Hindlimb muscle (tissue), 1 donor: ENCODE results near the gene OR11A1. TPM values are rescaled to one million over a fixed set of nuclear protein-coding genes. Genes with fewer than 3 reads are reported as not detected.

Experiments used
- DNase-seq: peaks from one replicate; pipeline ENCODE4 v3.0.0-alpha.2; 2013
- polyA plus RNA-seq: library from polyadenylated mRNA; unstranded; fragments of 120-200 nt; gene quantifications from one replicate; pipeline ENCODE4 v1.2.1, GENCODE V29; 2013; ENCODE audit not compliant: insufficient read length

Gene OR11A1
- not detected for polyA plus RNA-seq

GRCh38 chr6:29456971-29457370, at the start of gene OR11A1, which contains the start of gene OR2H1:
TSS of gene OR11A1 (minus strand) at chr6:29457071. CDS start at chr6:29427641, 29,430 bp downstream.
TSS of gene OR2H1 (plus strand) at chr6:29457155. CDS start at chr6:29461770, 4,615 bp downstream.
- no peak for DNase-seq

GRCh38 chr6:29506446-29507067, 49.7 kb upstream of the OR11A1 start:
- no peak for DNase-seq

DNA sequence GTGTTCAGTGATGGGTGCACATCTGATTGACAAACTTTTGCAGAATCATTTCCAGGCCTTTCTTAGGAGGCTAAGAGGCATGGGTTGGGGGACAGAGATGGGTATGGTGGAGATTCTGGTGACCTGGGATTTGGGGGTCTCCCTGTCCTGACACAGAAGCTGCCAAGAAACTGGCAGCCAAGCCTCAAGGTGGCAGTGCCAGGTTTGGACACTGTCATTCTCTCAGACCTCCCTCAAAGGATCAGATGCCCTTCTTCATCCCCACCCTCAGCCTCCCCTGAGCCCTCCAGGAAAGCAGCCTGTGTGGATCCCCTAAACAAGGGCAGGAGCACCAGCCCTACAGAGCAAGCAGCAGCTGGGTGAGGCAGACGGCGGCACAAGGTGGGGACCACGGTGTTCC, 48.9 kb upstream of the OR11A1 start:
- DNase-seq: no peak

DNA sequence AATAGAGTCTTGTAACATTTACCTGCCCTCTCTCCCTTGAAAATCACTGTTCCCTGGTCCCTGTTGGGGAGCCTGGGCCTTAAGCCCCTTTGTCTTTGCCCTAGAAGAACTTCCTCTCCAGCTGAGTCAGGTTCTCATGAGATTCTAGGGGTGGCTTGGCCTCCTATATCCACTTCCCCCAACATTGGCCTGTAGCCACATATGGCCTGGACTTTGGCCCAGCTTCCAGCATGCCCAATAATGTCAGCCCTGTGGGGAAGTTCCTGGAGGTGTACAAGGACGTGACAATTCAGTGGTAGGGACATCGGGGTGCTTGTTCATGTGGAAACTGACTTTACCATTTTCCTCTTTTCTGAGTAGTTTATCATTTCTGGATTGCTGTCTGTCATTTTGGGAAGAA, 48.1 kb upstream of the OR11A1 start:
- no peak for DNase-seq

DNA sequence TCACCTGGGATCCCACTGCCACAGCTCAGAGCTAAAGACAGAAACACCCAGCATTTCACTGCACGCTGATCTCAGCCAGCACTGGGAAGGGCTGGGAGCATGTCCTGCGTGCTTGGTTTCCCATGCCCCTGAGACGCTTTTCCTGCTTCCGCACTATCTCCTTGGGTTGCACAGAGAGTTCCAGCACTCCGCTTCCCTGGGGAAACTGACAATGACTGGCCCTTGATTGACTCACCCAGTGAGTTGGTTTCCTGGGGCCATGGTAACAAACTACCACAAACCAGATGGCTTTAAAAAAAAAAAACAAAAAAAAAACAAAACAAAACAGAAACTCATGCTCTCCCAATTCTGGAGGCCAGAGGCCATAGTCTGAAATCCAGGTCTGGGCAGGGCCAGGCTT, 45.7 kb upstream of the OR11A1 start:
- no peak for DNase-seq

DNA sequence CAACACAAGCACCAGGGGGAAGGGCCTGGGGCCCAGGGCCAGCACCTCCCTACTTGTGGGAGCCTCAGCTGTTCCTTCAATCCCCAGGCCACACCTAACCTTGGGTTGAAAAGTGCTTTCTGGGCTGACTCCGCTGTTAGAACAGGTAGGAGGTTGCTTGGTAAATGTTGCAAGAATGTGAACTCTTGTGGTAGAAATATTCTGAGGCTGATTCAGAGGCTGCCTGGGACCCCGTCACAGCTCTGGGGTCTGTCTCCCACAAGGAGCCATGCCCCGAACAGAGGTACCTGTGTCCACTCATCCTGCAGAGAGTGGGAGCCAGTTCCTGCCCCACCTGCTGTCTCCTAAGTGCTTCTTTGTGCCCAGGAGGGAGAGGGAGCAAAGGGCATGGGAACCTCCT, 45.3 kb upstream of the OR11A1 start:
- no peak for DNase-seq

DNA sequence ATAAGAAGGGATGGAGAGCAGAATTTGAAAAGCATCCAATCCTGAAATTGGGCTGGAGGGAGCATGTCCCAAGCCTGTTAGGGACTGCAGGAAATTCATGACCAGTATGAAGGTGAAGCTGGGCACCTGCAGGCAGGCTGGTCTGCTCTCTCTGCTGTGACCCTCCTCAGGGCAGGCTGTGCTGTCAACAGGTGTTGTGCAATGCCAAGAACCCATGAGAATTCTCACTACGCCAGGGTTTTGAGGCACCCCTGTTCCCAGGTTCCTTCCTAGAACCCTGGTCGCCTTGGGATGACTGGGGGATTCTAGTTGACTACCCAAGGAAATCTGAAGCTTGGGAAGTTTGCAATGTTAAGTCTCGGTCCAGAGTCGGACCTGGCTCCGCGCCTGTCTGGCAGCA, 44.2 kb upstream of the OR11A1 start:
- no peak for DNase-seq

- no peak for DNase-seq
Measured at GRCh38 chr6:29500594-29500993, 43.7 kb upstream of the OR11A1 start.

- no peak for DNase-seq
Measured at GRCh38 chr6:29499704-29500103, 42.8 kb upstream of the OR11A1 start.

DNA sequence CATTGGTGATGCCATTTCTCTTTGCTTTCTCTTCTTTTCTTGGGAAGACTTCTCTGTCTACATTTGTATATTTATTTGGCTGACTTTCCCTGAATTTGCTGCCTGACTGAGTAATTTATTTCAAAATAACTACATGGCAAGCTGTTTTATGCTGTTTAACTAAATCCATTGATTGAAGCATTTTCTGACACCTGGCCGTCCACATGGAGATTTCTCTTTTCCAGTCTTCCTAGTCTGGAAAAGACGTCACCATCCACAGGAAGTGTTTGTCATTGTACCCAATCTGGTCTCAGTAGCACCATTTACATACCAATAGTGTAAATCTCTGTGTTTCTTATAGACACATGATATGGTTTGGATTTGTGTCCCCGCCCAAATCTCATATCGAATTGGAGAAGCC, 40.1 kb upstream of the OR11A1 start:
- no peak for DNase-seq

DNA sequence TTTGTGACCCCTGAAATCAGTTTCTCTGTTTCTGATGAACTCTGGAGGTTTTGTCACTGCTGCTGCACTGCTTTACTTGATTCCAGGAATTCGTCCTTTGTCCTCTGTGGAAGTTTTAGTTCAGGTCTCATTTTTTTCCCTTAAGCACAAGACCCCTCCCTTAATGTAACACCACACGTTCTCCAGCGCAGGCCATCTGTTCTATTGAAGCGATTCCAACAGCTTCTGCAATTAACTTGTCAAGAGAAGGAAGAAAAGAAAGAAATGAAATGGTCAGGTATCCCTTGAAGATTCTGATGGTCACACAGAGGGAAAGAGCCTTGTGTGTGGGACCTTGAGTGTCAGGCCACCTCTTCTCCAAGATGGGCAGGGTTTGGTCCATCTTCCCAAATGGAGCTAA, 38.7 kb upstream of the OR11A1 start:
- no peak for DNase-seq

- no peak for DNase-seq
Measured at GRCh38 chr6:29494131-29494530, 37.3 kb upstream of the OR11A1 start.

DNA sequence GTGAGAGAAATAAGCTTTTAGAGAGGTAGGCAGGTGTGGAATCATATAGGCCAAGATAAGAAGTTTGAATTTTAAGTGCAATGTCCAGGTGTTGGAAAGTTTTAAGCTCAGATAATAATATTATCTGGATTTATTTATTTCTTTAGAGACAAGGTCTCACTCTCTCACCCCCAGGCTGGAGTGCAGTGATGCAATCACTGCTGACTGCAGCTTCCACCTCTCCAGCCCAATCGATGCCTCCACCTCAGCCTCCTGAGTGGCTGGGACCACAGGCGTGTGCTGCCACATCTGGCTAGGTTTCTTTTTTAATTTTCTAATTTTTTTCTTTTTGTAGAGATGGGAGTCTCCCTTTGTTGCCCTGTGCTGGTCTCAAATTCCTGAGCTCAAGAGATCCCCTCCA, 36.4 kb upstream of the OR11A1 start:
- DNase-seq: no peak

DNA sequence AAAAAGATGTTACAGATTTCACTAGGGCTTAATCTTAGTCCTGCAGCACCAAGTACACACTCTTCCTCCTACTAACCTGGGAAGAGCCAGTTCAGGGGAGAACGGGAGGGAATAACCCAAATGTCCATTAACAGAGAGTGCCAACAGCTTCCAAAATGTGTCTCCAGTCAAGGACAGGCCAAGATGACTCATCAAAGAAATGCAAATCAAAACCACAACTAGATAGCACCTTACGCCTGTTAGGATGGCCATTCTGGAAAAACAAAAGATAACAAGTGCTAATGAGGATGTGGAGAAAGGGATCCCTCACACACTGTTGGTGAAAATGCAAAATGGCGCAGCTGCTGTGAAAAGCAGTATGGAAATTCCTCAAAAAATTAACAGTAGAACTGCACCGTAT, 34.7 kb upstream of the OR11A1 start:
- DNase-seq: no peak

GRCh38 chr6:29490552-29490951, 33.7 kb upstream of the OR11A1 start:
- no peak for DNase-seq

DNA sequence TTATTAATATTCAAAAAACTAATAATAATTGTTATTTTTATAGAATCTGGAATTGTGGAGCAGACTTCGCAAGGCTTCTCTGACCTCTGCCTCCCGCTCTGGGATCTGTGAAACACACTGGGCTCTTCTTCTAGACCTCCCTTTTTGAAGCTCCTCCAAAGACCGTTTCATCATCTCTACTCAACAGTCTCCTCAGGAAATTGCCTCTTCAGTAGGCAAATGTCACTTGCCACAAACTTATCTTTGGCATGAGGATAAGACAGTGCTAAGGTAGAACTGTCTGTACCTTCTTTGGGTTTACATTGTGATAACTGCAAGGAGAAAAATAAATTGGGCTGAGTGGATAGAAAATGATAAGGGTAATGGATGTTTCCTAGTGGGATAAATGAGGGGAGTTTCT, 33.2 kb upstream of the OR11A1 start:
- DNase-seq: no peak

- DNase-seq: no peak
Measured at GRCh38 chr6:29489286-29489685, 32.4 kb upstream of the OR11A1 start.

DNA sequence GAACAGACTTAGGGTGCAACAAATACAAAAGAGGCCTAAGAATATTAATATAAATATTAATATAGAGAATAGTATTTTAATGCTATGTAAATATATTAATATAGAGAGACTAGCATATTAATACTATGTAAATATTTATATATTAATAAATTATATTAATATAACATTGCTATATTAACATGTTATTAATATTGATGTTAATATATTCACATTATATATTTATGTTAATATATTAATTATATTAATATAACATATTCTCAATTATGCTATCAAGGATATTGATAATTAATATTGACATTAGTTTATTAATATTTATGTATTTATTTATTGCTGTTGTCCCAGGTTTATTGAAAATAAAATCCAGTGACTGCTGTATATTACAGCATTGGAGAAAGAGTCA, 32.0 kb upstream of the OR11A1 start:
- DNase-seq: no peak

- no peak for DNase-seq
Measured at GRCh38 chr6:29487660-29488059, 30.8 kb upstream of the OR11A1 start, which contains the start of gene MAS1L. TSS of gene MAS1L (minus strand) at chr6:29487956. CDS start at chr6:29487902, 54 bp downstream.

DNA sequence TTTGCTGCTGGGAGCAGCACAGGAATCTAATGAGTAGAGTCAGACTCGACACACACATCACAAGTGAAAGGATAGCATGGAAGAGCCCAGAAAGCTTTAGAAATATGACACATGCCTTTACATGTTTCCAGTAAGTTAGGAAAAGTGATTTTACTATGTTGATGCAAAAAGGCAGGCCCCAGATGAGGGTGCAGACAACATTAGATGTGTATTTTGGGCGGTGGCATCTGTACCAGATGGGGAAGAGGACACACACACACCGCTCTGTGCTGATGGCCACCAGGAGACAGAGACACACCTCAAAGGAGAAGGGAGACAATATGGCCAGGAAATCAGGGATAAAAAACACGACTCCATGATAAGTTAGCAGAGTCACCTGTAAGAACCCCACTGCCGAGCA, 30.3 kb upstream of the OR11A1 start:
- DNase-seq: no peak

- no peak for DNase-seq
Measured at GRCh38 chr6:29486577-29486976, 29.7 kb upstream of the OR11A1 start.

DNA sequence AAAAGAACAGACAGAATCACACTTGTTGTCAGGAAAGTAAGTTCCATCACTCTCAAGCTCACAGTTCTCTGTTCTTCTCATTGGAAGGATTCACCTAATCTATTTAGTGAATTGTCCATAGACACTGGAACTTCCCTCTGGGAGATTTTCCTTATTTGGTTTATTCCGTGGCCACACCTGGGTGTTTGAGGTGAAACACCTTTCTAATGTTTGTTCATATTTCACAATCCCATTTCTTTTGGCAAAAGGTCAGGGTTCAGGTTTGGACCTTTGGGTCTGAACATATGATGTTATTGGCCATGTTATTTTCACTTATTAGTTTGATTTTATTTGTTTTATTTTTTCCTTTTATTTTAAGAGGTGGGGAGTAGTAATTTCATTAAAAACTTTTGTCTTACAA, 26.9 kb upstream of the OR11A1 start:
- no peak for DNase-seq

- no peak for DNase-seq
Measured at GRCh38 chr6:29483186-29483585, 26.3 kb upstream of the OR11A1 start.

DNA sequence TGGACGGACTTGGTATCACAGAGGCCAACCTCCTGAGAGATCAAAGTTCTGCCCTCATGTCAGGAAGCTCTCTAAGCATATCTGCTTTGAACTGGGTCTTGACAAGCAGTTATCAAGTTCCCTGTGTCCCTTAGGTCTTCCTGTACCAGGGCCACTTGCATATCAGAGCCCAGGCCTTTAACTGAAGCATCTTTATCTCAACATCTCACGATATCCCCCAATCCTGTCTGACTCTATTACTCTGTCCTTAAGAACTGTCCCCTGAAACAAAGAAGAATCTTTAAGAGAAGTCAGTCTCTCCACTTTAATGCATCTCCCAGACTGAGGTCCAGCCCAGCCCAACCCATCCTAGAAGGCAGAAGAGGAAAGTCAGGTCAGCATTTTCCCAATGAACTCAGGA, 22.7 kb upstream of the OR11A1 start:
- no peak for DNase-seq

- no peak for DNase-seq
Measured at GRCh38 chr6:29478740-29479139, 21.9 kb upstream of the OR11A1 start.
